Endothelial cell of umbilical vein (primary cell): Measurements from ENCODE around the gene PLK5. TPM values are rescaled to one million over a fixed set of nuclear protein-coding genes. Genes with fewer than 3 reads are reported as not detected.

Experiments used
- BruUV-seq: library from RNA; stranded (reverse); fragments of 400-500 nt; replicated peaks from 2 replicates; lab custom pipeline; 2021; lab: Mats Ljungman, UMichigan
- CTCF ChIA-PET: fragments of 300-600, 350-600 bp; sonication (Branson Sonifier 250); formaldehyde crosslinking; loops from one replicate; lab custom pipeline; 2021; ENCODE audit warnings: antibody characterized with exemption, inconsistent platforms; lab: Charles Lee
- POLR2A ChIA-PET: fragments of 300-600, 350-600 bp; sonication (Branson Sonifier 250); formaldehyde crosslinking; loops from one replicate; lab custom pipeline; 2021; ENCODE audit warnings: antibody characterized with exemption, inconsistent platforms; lab: Charles Lee
- DNase-seq: peaks from one replicate; pipeline ENCODE4 v3.0.0-alpha.2; 2011; ENCODE audit warnings: low read depth, low spot score
- FAIRE-seq: peaks from 2 replicates; lab custom pipeline; 2011; peaks lifted over from hg19 to GRCh38; lab: Jason Lieb, UNC
- H2AFZ ChIP-seq: 2 replicates; pipeline ENCODE4 v1.6.0; 2012; ENCODE audit warnings: low read depth, low read length, control low read depth, inconsistent platforms
- H3K27ac ChIP-seq: 2 replicates; pipeline ENCODE4 v1.5.1; 2011; ENCODE audit warnings: low read depth, mild to moderate bottlenecking, control low read depth, low read length, moderate library complexity; ENCODE audit not compliant: insufficient read depth
- H3K27me3 ChIP-seq, 2 experiments: 2 replicates each; pipeline versions ENCODE4 v1.6.0 to v1.6.1; 2011; ENCODE audit warnings: low read length in 2 of 2, mixed read lengths in 1 of 2; ENCODE audit not compliant: control insufficient read depth in 2 of 2, insufficient read depth in 2 of 2
- H3K36me3 ChIP-seq, 2 experiments: 2 replicates in 1 of 2; 3 replicates in 1 of 2; pipeline ENCODE4 v1.5.1; 2011; ENCODE audit warnings: low read length in 2 of 2, mild to moderate bottlenecking in 1 of 2, moderate library complexity in 1 of 2; ENCODE audit not compliant: control insufficient read depth in 2 of 2, insufficient read depth in 2 of 2; ENCODE audit errors: extremely low read depth in 1 of 2
- H3K4me1 ChIP-seq: 3 replicates; pipeline ENCODE4 v1.5.1; 2011; ENCODE audit warnings: mild to moderate bottlenecking, low read length; ENCODE audit not compliant: control insufficient read depth, insufficient read depth; ENCODE audit errors: extremely low read depth
- H3K4me2 ChIP-seq: 2 replicates; pipeline ENCODE4 v1.6.1; 2011; ENCODE audit warnings: low read length, control low read depth, mixed read lengths; ENCODE audit not compliant: insufficient read depth
- H3K4me3 ChIP-seq, 3 experiments: fragments of 200-600 bp in 1 of 3; sonication (generic), shearing (Covaris generic) in 1 of 3; replicated peaks in 1 of 3; 2 replicates each; pipeline ENCODE4 v1.5.1; 2011 to 2016; ENCODE audit warnings: control low read depth in 3 of 3, low read length in 3 of 3, mild to moderate bottlenecking in 2 of 3, inconsistent platforms in 1 of 3, low read depth in 1 of 3, moderate library complexity in 1 of 3; ENCODE audit not compliant: insufficient read depth in 1 of 3
- H3K79me2 ChIP-seq: 2 replicates; pipeline ENCODE4 v1.6.0; 2012; ENCODE audit warnings: low read length, inconsistent platforms; ENCODE audit not compliant: control insufficient read depth, insufficient read depth
- H3K9ac ChIP-seq: replicated peaks from 2 replicates; pipeline ENCODE3; 2011; ENCODE audit warnings: low read length, control low read depth; ENCODE audit not compliant: insufficient read depth; ENCODE audit errors: extremely low read depth
- H3K9me1 ChIP-seq: replicated peaks from 3 replicates; pipeline ENCODE4 v1.6.0; 2011; ENCODE audit warnings: mild to moderate bottlenecking, low read length; ENCODE audit not compliant: control insufficient read depth, insufficient read depth; ENCODE audit errors: extremely low read depth
- H3K9me3 ChIP-seq: replicated peaks from 2 replicates; pipeline ENCODE4 v1.5.1; 2012; ENCODE audit warnings: low read length, inconsistent platforms; ENCODE audit not compliant: control insufficient read depth, insufficient read depth
- H4K20me1 ChIP-seq: replicated peaks from 2 replicates; pipeline ENCODE3; 2011; ENCODE audit warnings: mild to moderate bottlenecking, low read length; ENCODE audit not compliant: control insufficient read depth, insufficient read depth; ENCODE audit errors: extremely low read depth
- CTCF ChIP-seq, 2 donors: IDR thresholded peaks; 1 replicate in 1 of 2; 2 replicates in 1 of 2; pipeline ENCODE4 v1.5.1; 2011; ENCODE audit warnings: low read length in 2 of 2, mild to moderate bottlenecking in 2 of 2, moderate library complexity in 2 of 2, control low read depth in 1 of 2, inconsistent platforms in 1 of 2, low read depth in 1 of 2; ENCODE audit not compliant: insufficient read depth in 1 of 2; ENCODE audit errors: extremely low read depth in 1 of 2
- EZH2 ChIP-seq: IDR thresholded peaks from 2 replicates; pipeline ENCODE4 v1.6.1; 2012; ENCODE audit warnings: borderline replicate concordance, low read depth, mild to moderate bottlenecking, moderate library complexity, low read length, inconsistent platforms; ENCODE audit not compliant: severe bottlenecking
- FOS ChIP-seq: IDR thresholded peaks from 2 replicates; pipeline ENCODE4 v1.6.1; 2011; ENCODE audit warnings: mild to moderate bottlenecking, low read length, moderate library complexity, borderline replicate concordance; ENCODE audit not compliant: insufficient read depth
- GATA2 ChIP-seq: IDR thresholded peaks from 2 replicates; pipeline ENCODE4 v1.7.0; 2011; ENCODE audit warnings: low read depth, mild to moderate bottlenecking, moderate library complexity, mixed read lengths, low read length; ENCODE audit not compliant: insufficient read length, insufficient read depth
- JUN ChIP-seq: IDR thresholded peaks from 2 replicates; pipeline ENCODE4 v1.6.1; 2011; ENCODE audit warnings: borderline replicate concordance, low read depth; ENCODE audit not compliant: insufficient read length, insufficient read depth
- MAX ChIP-seq: IDR thresholded peaks from 2 replicates; pipeline ENCODE4 v1.6.1; 2011; ENCODE audit not compliant: insufficient read depth, insufficient read length
- MYC ChIP-seq: IDR thresholded peaks from one replicate; pipeline ENCODE4 v1.6.1; 2011; ENCODE audit warnings: mild to moderate bottlenecking, low read depth, low read length
- POLR2A ChIP-seq: IDR thresholded peaks from 2 replicates; pipeline ENCODE4 v1.6.1; 2012; ENCODE audit warnings: low read depth, mild to moderate bottlenecking, control low read depth, low read length
- POLR2AphosphoS5 ChIP-seq: IDR thresholded peaks from 2 replicates; pipeline ENCODE4 v1.6.1; 2012; ENCODE audit warnings: low read depth, mild to moderate bottlenecking, control low read depth, low read length, moderate library complexity; ENCODE audit not compliant: insufficient read depth
- dilution Hi-C: fragments of 300-500 bp; cut with MboI; formaldehyde crosslinking; loops from one replicate; pipeline ENCODE4 v1.15.0; 2019; ENCODE audit warnings: low sequenced_read_pairs; ENCODE audit not compliant: extremely low pct_ligation_motif_present
- intact Hi-C: fragments of 100-400 bp; cut with micrococcal nuclease; formaldehyde crosslinking; loops from one replicate; pipeline ENCODE4 v1.10.0; 2022
- polyA plus RNA-seq, 4 experiments: library from polyadenylated mRNA; depleted of rRNA in 3 of 4; stranded (reverse) in 3 of 4; unstranded in 1 of 4; fragments of >200 nt; gene quantifications; 2 replicates each; pipeline versions ENCODE4 v1.2.1 to v1.2.3, GENCODE V29; 2011 to 2012; ENCODE audit warnings: missing spikeins in 1 of 4
- total RNA-seq: library from RNA; stranded (reverse); gene quantifications from 2 replicates; pipeline ENCODE4 v1.2.3, GENCODE V29; 2021

The PLK5 gene
- total and polyA plus RNA-seq, 2 donors (not counting 3 experiments of a cell fraction or from before 2014, with no cell fraction given) = not detected

DNA sequence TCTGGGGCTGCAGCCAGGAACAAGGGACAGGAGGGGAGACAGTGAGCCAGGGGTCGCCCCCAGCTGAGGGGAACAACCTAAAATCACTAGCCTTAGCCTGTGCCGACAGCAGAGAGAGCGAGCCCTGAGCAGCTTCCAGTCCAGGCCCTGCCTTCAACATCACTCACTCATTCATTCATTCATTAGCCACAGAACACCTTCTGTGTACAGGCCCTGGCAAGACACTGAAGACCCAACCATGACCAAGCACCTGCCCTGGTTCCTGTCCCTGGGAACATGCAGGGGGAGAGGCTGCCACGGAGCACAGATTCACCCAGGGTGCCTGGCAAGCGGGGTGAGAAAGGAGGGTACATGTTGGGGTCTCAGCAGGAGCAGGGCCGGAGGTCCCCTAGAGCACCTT, 39.4 kb downstream of the PLK5 start:
- no TSS peak for BruUV-seq
- POLR2A ChIA-PET = no interaction called here

More for the DNA sequence above, 39.4 kb downstream of the PLK5 start:
- H3K36me3 ChIP-seq = peaks cover 3 to 8% of the 10 kb centered on the region in 2 experiments
- H4K20me1 ChIP-seq = peaks cover 5% of the 10 kb centered on the region
- no peak overlapping the region for H3K4me2 ChIP-seq
- intact Hi-C loops = no loop called here
- dilution Hi-C loops = no loop called here
- no peaks in the 10 kb centered on the region for H3K9me3 ChIP-seq
- H3K4me3 ChIP-seq = no peak overlapping the region
- FAIRE-seq (no peak), DNase-seq (no peak)
- H3K4me1 ChIP-seq = peaks cover 8% of the 10 kb centered on the region
- no peaks in the 10 kb centered on the region for H3K9me1 ChIP-seq
- no peak for TF ChIP-seq POLR2A
- no peak for TF ChIP-seq CTCF (IDR thresholded peaks at IDR 0.05; ENCODE audit: extremely low read depth in 1 of 2, insufficient read depth in 1 of 2, low read depth in 1 of 2, low read length in 2 of 2)
- TF ChIP-seq EZH2 = no peak
- TF ChIP-seq GATA2 = no peak
- no peak for TF ChIP-seq MYC
- TF ChIP-seq FOS = no peak
- TF ChIP-seq POLR2AphosphoS5 = no peak
- TF ChIP-seq JUN = no peak
- no peak for TF ChIP-seq MAX
- CTCF ChIA-PET = interaction anchor here (5.6 kb wide), 1 partner anchor 17 kb away, joined by 40 read pairs; no protein-coding TSS in a partner anchor
- H3K27me3 ChIP-seq = no peaks in the 10 kb centered on the region
- no peak overlapping the region for H3K27ac ChIP-seq
- H2AFZ ChIP-seq = no peak overlapping the region
- peaks cover 84% of the 10 kb centered on the region for H3K79me2 ChIP-seq
- no peak overlapping the region for H3K9ac ChIP-seq
